ENCODE measurements around the gene GLCE.
"Not testable (repeated sequence)": the region's sequence is repeated elsewhere in the genome, so short reads cannot be mapped to it uniquely, and the experiment has no call there.

The GLCE gene

GRCh38 chr15:69149163-69149562, 11.3 kb upstream of the GLCE start:
- no peak for DNase-seq (ENCODE audit: extremely low read depth, insufficient read length)
- H3K4me3 ChIP-seq (replicated peaks; ENCODE audit: low read depth, low read length) = no peak overlapping the region
- no peak for TF ChIP-seq CTCF (IDR thresholded peaks at IDR 0.05; ENCODE audit: insufficient read depth, low read length, poor library complexity, severe bottlenecking)
- no peaks in the 10 kb centered on the region for H3K36me3 ChIP-seq (ENCODE audit: control insufficient read depth, insufficient read depth, low read length)
- H3K27me3 ChIP-seq (replicated peaks; ENCODE audit: control insufficient read depth, insufficient read depth, low read length) = peaks cover 1% of the 10 kb centered on the region; the same call in 1 of the 2 replicates

GRCh38 chr15:69149803-69150202, 10.6 kb upstream of the GLCE start:
- no peaks in the 10 kb centered on the region for H3K36me3 ChIP-seq (ENCODE audit: control insufficient read depth, insufficient read depth, low read length)
- no peak overlapping the region for H3K4me3 ChIP-seq (replicated peaks; ENCODE audit: low read depth, low read length)
- peaks cover 1% of the 10 kb centered on the region; the same call in 1 of the 2 replicates for H3K27me3 ChIP-seq (replicated peaks; ENCODE audit: control insufficient read depth, insufficient read depth, low read length)
- no peak for DNase-seq (ENCODE audit: extremely low read depth, insufficient read length)
- TF ChIP-seq CTCF (IDR thresholded peaks at IDR 0.05; ENCODE audit: insufficient read depth, low read length, poor library complexity, severe bottlenecking) = no peak

GRCh38 chr15:69150336-69150735, 10.1 kb upstream of the GLCE start:
- no peak for DNase-seq (ENCODE audit: extremely low read depth, insufficient read length)
- no peak for TF ChIP-seq CTCF (IDR thresholded peaks at IDR 0.05; ENCODE audit: insufficient read depth, low read length, poor library complexity, severe bottlenecking)
- no peaks in the 10 kb centered on the region for H3K36me3 ChIP-seq (ENCODE audit: control insufficient read depth, insufficient read depth, low read length)
- H3K4me3 ChIP-seq (replicated peaks; ENCODE audit: low read depth, low read length) = no peak overlapping the region
- peaks cover 1% of the 10 kb centered on the region; the same call in 1 of the 2 replicates for H3K27me3 ChIP-seq (replicated peaks; ENCODE audit: control insufficient read depth, insufficient read depth, low read length)

GRCh38 chr15:69150841-69151240, 9.6 kb upstream of the GLCE start:
- Histone ChIP-seq H3K36me3 (ENCODE audit: control insufficient read depth, insufficient read depth, low read length) (no peaks in the 10 kb centered on the region), H3K27me3 (replicated peaks; ENCODE audit: control insufficient read depth, insufficient read depth, low read length) (peaks cover 1% of the 10 kb centered on the region; the same call in 1 of the 2 replicates), H3K4me3 (replicated peaks; ENCODE audit: low read depth, low read length) (no peak overlapping the region)
- DNase-seq (ENCODE audit: extremely low read depth, insufficient read length) = no peak
- no peak for TF ChIP-seq CTCF (IDR thresholded peaks at IDR 0.05; ENCODE audit: insufficient read depth, low read length, poor library complexity, severe bottlenecking)

- no peak for TF ChIP-seq CTCF (IDR thresholded peaks at IDR 0.05; ENCODE audit: insufficient read depth, low read length, poor library complexity, severe bottlenecking)
- no peaks in the 10 kb centered on the region; the same call in 1 of the 2 replicates for H3K27me3 ChIP-seq (replicated peaks; ENCODE audit: control insufficient read depth, insufficient read depth, low read length)
- no peak for DNase-seq (ENCODE audit: extremely low read depth, insufficient read length)
- H3K36me3 ChIP-seq (ENCODE audit: control insufficient read depth, insufficient read depth, low read length) = no peaks in the 10 kb centered on the region
- no peak overlapping the region for H3K4me3 ChIP-seq (replicated peaks; ENCODE audit: low read depth, low read length)
Observed at GRCh38 chr15:69153046-69153445, 7.4 kb upstream of the GLCE start.

GRCh38 chr15:69153587-69153986, 6.8 kb upstream of the GLCE start:
- H3K4me3 ChIP-seq (replicated peaks; ENCODE audit: low read depth, low read length); H3K36me3 ChIP-seq (ENCODE audit: control insufficient read depth, insufficient read depth, low read length); DNase-seq (ENCODE audit: extremely low read depth, insufficient read length); H3K27me3 ChIP-seq (replicated peaks; ENCODE audit: control insufficient read depth, insufficient read depth, low read length): not testable (repeated sequence)
